K562 treated with DMSO at 1 percent for 24 hours (cell line): Measurements from ENCODE around the gene NKAIN4. TPM values are rescaled to one million over a fixed set of nuclear protein-coding genes. Genes with fewer than 3 reads are reported as not detected.

Source experiments
- total RNA-seq: library from RNA; unstranded; fragments of 300-600 nt; gene quantifications from 2 replicates; pipeline ENCODE4 v1.2.3, GENCODE V29; 2022; ENCODE audit warnings: low read depth; ENCODE audit not compliant: insufficient read depth

Gene NKAIN4
- total RNA-seq = not detected in 2 replicates

GRCh38 chr20:63254232-63254605 lies at the start of gene NKAIN4:
Gene NKAIN4, minus strand, starts transcription at chr20:63254463. Its CDS starts 13 bp downstream, at chr20:63254450.

GRCh38 chr20:63292904-63293303 lies 38.6 kb upstream of the NKAIN4 start, which contains the start of gene COL20A1:
Gene COL20A1, plus strand, starts transcription at chr20:63293186. Its CDS starts 1,922 bp downstream, at chr20:63295108.

GRCh38 chr20:63272105-63273058 lies 18.1 kb upstream of the NKAIN4 start, which contains the start of gene ARFGAP1:
Gene ARFGAP1, plus strand, starts transcription at chr20:63272813. Its CDS starts 2,768 bp downstream, at chr20:63275581.

DNA sequence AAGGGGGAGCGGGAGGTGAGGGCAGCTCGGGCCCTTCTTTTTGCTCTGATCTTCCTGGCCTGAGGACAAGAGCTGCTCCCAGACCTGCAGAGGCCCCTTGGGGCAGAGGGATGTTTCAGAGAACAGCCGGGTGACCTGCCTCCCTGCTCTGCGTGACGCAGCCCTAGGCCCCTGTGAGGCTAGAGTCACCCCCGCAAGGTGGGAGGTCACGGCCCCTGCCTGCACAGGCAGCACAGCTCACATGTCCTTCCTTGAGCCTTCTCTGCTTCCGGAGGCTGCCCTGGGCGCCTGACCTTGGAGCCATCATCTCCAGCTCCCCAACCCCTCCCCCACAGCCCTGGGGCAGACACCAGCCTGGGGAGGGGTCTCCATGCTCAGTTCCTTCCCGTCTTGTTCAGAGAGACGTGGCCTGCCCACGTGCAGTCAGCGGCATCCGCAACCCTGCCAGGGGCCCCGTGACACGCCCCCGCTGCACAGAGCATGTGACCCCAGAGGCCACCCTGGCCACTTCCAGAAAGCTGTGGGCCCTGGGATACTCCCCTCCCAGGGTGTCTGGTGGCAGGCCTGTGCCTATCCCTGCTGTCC lies 18.8 kb downstream of the NKAIN4 start, which contains the start of gene BIRC7:
Gene BIRC7 (plus strand): TSS at position 507 of the 585 bp plus-strand sequence. CDS start 192 bp downstream, outside the sequence.

DNA sequence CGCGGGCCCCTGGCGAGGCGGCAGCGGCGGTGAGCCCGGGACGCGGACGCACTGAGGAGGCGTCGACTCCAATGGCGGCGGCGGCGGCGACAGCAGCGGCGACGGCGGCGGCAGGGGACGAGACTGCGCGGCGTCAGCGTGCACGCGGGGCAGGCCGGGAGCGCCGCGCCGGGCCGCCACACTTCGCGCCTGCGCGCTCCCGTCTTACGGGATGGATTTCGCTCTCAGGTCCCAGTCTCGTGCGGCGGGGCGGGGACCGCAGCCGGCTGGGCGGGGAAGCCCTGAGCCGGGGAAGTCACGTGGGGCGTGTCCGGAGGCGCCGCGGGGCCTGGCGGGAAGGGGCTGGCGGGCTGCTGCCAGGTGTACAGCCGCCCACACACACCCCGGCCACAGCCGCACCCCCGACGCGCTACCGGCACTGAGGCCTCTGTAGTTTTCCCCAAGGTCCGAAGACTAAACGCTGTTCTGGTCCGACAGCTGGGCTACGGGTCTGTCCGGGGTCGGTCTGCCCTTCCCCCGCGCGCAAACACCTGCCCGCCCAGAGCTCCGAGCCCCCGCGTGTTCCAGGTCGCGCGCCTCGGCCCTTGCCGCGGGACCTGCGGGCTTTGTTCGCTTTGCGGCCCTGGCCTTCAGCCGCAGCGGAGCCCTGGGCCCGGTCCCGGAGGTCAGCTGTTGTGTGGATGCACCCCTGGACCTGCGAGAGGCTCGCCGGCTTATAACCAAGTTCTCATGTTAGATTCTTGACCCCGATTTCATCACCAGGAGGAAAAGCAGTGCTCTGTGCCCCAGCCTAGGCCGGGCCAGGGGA lies 38.0 kb downstream of the NKAIN4 start, which contains the start of gene YTHDF1:
Gene YTHDF1 (minus strand): TSS at position 91 of the 808 bp plus-strand sequence. CDS start 239 bp downstream, outside the sequence.

Other genes starting within 250 kb of the NKAIN4 start
- not detected in 2 replicates for gene BHLHE23, start 247.5 kb downstream of the NKAIN4 start, total RNA-seq
- 29.7 and 32.3 TPM in 2 replicates for gene YTHDF1, start 38.3 kb downstream of the NKAIN4 start, total RNA-seq
- 0.71 and 0.73 TPM in 2 replicates for gene BIRC7, start 18.6 kb downstream of the NKAIN4 start, total RNA-seq
- gene ARFGAP1, start 18.4 kb upstream of the NKAIN4 start, total RNA-seq = 72.7 and 84.9 TPM in 2 replicates
- not detected in 2 replicates for gene COL20A1, start 38.7 kb upstream of the NKAIN4 start, total RNA-seq
- not detected in 2 replicates for gene CHRNA4, start 106.9 kb upstream of the NKAIN4 start, total RNA-seq
- not detected in 2 replicates for gene KCNQ2, start 218.2 kb upstream of the NKAIN4 start, total RNA-seq
- 65.5 and 86.4 TPM in 2 replicates for gene EEF1A2, start 244.6 kb upstream of the NKAIN4 start, total RNA-seq